ENCODE measurements around the gene CCT4. TPM values are rescaled to one million over a fixed set of nuclear protein-coding genes. Genes with fewer than 3 reads are reported as not detected.

Gene CCT4
- polyA plus RNA-seq, 2 of the 4 experiments (the other 2 are of a cell fraction): 352 to 361 TPM

GRCh38 chr2:61855318-61855613, 33.2 kb downstream of the CCT4 start:
- 21% methylated on average over 9 of the region's 9 CpGs for WGBS (ENCODE audit: missing lambda C conversion rate)
- Histone ChIP-seq H3K27ac (peak overlapping the region; percentile 94), H3K4me2 (peak overlapping the region; percentile 88), H3K9me3 (no peaks in the 10 kb centered on the region), H3K4me3 (peak overlapping the region; percentile 63), H3K4me1 (peaks cover 6% of the 10 kb centered on the region; the same call in 1 of the 3 replicates)
- FAIRE-seq (no peak), ATAC-seq (peak in 1 of 2 experiments; percentile 15; a peak in 5 of 6 replicates), DNase-seq (ENCODE audit: low read depth in 1 of 2, low spot score in 1 of 2) (no peak)
- ChIA-PET CTCF (interaction anchor here (0.6 to 1.3 kb wide), 5 partner anchors 32 to 1084 kb away, joined by 3 to 4 read pairs (median 3); no protein-coding TSS in a partner anchor), POLR2A (interaction anchor here (0.6 to 4.0 kb wide), 6 partner anchors 8 to 278 kb away, joined by 3 to 35 read pairs (median 6); no protein-coding TSS in a partner anchor)
- TF ChIP-seq GATA3 (IDR thresholded peaks at IDR 0.05; ENCODE audit: borderline replicate concordance): no peak
- no peak for TF ChIP-seq ZSCAN20 (CRISPR knock-in tag; IDR thresholded peaks at IDR 0.05)
- TF ChIP-seq CBX2 (IDR thresholded peaks at IDR 0.05; ENCODE audit: borderline replicate concordance, low read depth): no peak
- no peak for TF ChIP-seq HEYL (CRISPR knock-in tag; IDR thresholded peaks at IDR 0.05)
- no peak for TF ChIP-seq NFE2L2 (conservative IDR thresholded peaks at IDR 0.05; ENCODE audit: low read length)
- TF ChIP-seq CEBPB (IDR thresholded peaks at IDR 0.05): no peak
- no peak for TF ChIP-seq EHMT2 (IDR thresholded peaks at IDR 0.05; ENCODE audit: low read depth)
- no peak for TF ChIP-seq ELK1 (IDR thresholded peaks at IDR 0.05; ENCODE audit: low read depth, low read length)

- 3% methylated on average over 23 of the region's 23 CpGs for WGBS (ENCODE audit: missing lambda C conversion rate)
- Histone ChIP-seq H3K9me3 (no peaks in the 10 kb centered on the region), H3K4me1 (peaks cover 6% of the 10 kb centered on the region; the same call in 1 of the 3 replicates), H3K4me2 (peak overlapping the region; percentile 88), H3K27ac (peak overlapping the region; percentile 94), H3K4me3 (peak overlapping the region; percentile 63)
- ChIA-PET POLR2A (interaction anchor here (0.6 to 4.0 kb wide), 15 partner anchors 9 to 320 kb away, joined by 3 to 35 read pairs (median 4); partner anchors contain the start of gene XPO1), CTCF (interaction anchor here (0.6 to 1.3 kb wide), 4 partner anchors 16 to 1083 kb away, joined by 3 to 4 read pairs (median 4); no protein-coding TSS in a partner anchor)
- FAIRE-seq (no peak), DNase-seq (ENCODE audit: low read depth in 1 of 2, low spot score in 1 of 2) (peak; percentile 97 to 99), ATAC-seq (peak; percentile 87 to 93)
- peak; percentile 58; the same call in 1 of the 2 replicates for TF ChIP-seq PHF8 (IDR thresholded peaks at IDR 0.05; ENCODE audit: borderline replicate concordance, low read depth)
- peak; percentile 40 for TF ChIP-seq POLR2A (IDR thresholded peaks at IDR 0.05; ENCODE audit: low read length)
- no peak for TF ChIP-seq NR3C1 (IDR thresholded peaks at IDR 0.05)
- TF ChIP-seq ESRRA (IDR thresholded peaks at IDR 0.05; ENCODE audit: borderline replicate concordance, low read length): no peak
- TF ChIP-seq ZFP36 (IDR thresholded peaks at IDR 0.05; ENCODE audit: borderline replicate concordance, partially characterized antibody): no peak
- TF ChIP-seq EHF (CRISPR knock-in tag; IDR thresholded peaks at IDR 0.05): no peak
- TF ChIP-seq MAX (IDR thresholded peaks at IDR 0.05): peak; percentile 99
- TF ChIP-seq REST (IDR thresholded peaks at IDR 0.05): no peak
- TF ChIP-seq HOXA7 (CRISPR knock-in tag; IDR thresholded peaks at IDR 0.05): peak; percentile 69; the same call in 1 of the 2 replicates
- TF ChIP-seq KDM1A (IDR thresholded peaks at IDR 0.05; ENCODE audit: low read depth): no peak
- 0 out of 2 replicates have a peak, but pooled peaks have one; percentile 69 for TF ChIP-seq RNF2 (IDR thresholded peaks at IDR 0.05; ENCODE audit: borderline replicate concordance, low read depth)
- peak; percentile 31; the same call in 1 of the 3 replicates for TF ChIP-seq BCL3 (IDR thresholded peaks at IDR 0.05)
- TF ChIP-seq FOSL2 (IDR thresholded peaks at IDR 0.05): no peak
- TF ChIP-seq FOSL2 (CRISPR knock-in tag; IDR thresholded peaks at IDR 0.05): no peak
- TF ChIP-seq JUN (IDR thresholded peaks at IDR 0.05): peak in 1 of 2 experiments; percentile 41; a peak in 1 of 5 replicates
- no peak for TF ChIP-seq ZNF302 (CRISPR knock-in tag; IDR thresholded peaks at IDR 0.05)
- TF ChIP-seq HES2 (IDR thresholded peaks at IDR 0.05): no peak
- TF ChIP-seq ZSCAN20 (CRISPR knock-in tag; IDR thresholded peaks at IDR 0.05): no peak
- no peak for TF ChIP-seq BHLHE40 (IDR thresholded peaks at IDR 0.05; ENCODE audit: low read depth, low read length)
- 0 out of 2 replicates have a peak, but pooled peaks have one; percentile 55 for TF ChIP-seq TP53 (CRISPR knock-in tag; IDR thresholded peaks at IDR 0.05)
- peak; percentile 93 for TF ChIP-seq MYC (IDR thresholded peaks at IDR 0.05; ENCODE audit: borderline replicate concordance, low read length)
- no peak for TF ChIP-seq HMGXB4 (CRISPR knock-in tag; IDR thresholded peaks at IDR 0.05; ENCODE audit: borderline replicate concordance)
These were observed 33.7 kb downstream of the CCT4 start for GRCh38 chr2:61854564-61855317.
